ENCODE measurements around the gene SLC39A11.
"Not testable (repeated sequence)": the region's sequence is repeated elsewhere in the genome, so short reads cannot be mapped to it uniquely, and the experiment has no call there.

SLC39A11 gene

GRCh38 chr17:72940496-72940895 lies 152.0 kb downstream of the SLC39A11 start:
- DNase-seq: no peak

GRCh38 chr17:72938482-72938881 lies 154.0 kb downstream of the SLC39A11 start:
- no peak for DNase-seq

- DNase-seq: peak; percentile 37
Observed at GRCh38 chr17:72937707-72938106, 154.8 kb downstream of the SLC39A11 start.

- not testable (repeated sequence) for DNase-seq
Observed at GRCh38 chr17:72937254-72937653, 155.2 kb downstream of the SLC39A11 start.

- DNase-seq: no peak
Observed at GRCh38 chr17:72935984-72936383, 156.5 kb downstream of the SLC39A11 start.

GRCh38 chr17:72934927-72935326 lies 157.6 kb downstream of the SLC39A11 start:
- no peak for DNase-seq

GRCh38 chr17:72931635-72932034 lies 160.9 kb downstream of the SLC39A11 start:
- DNase-seq: no peak

- no peak for DNase-seq
Observed at GRCh38 chr17:72931163-72931562, 161.3 kb downstream of the SLC39A11 start.

GRCh38 chr17:72930031-72930430 lies 162.5 kb downstream of the SLC39A11 start:
- DNase-seq: no peak

- no peak for DNase-seq
Observed at GRCh38 chr17:72928454-72929136, 163.9 kb downstream of the SLC39A11 start.

- DNase-seq: no peak
Observed at GRCh38 chr17:72927760-72928159, 164.7 kb downstream of the SLC39A11 start.

- DNase-seq: no peak
Observed at GRCh38 chr17:72927146-72927545, 165.3 kb downstream of the SLC39A11 start.

GRCh38 chr17:72926171-72926570 lies 166.3 kb downstream of the SLC39A11 start:
- DNase-seq: no peak

GRCh38 chr17:72924196-72924595 lies 168.3 kb downstream of the SLC39A11 start:
- DNase-seq: no peak

- no peak for DNase-seq
Observed at GRCh38 chr17:72922219-72922618, 170.3 kb downstream of the SLC39A11 start.

GRCh38 chr17:72921347-72922054 lies 171.0 kb downstream of the SLC39A11 start:
- DNase-seq: no peak

- no peak for DNase-seq
Observed at GRCh38 chr17:72920513-72920912, 172.0 kb downstream of the SLC39A11 start.

GRCh38 chr17:72916991-72917390 lies 175.5 kb downstream of the SLC39A11 start:
- no peak for DNase-seq

GRCh38 chr17:72915625-72916081 lies 176.8 kb downstream of the SLC39A11 start:
- DNase-seq: no peak

- DNase-seq: no peak
Observed at GRCh38 chr17:72913142-72913682, 179.3 kb downstream of the SLC39A11 start.

GRCh38 chr17:72906306-72906705 lies 186.2 kb downstream of the SLC39A11 start:
- DNase-seq: no peak

- DNase-seq: no peak
Observed at GRCh38 chr17:72903522-72903921, 189.0 kb downstream of the SLC39A11 start.

- DNase-seq: no peak
Observed at GRCh38 chr17:72901657-72902056, 190.8 kb downstream of the SLC39A11 start.

GRCh38 chr17:72901083-72901482 lies 191.4 kb downstream of the SLC39A11 start:
- DNase-seq: no peak

All from NCI-H446 treated with DMSO at 0.1 percent for 48 hours (cell line).